Activated CD4-positive, alpha-beta T cell treated with anti-CD3 and anti-CD28 coated beads for 4 hours (primary cell): ENCODE data around the gene GALT.

ENCODE experiments used
- DNase-seq, 2 donors: peaks; one replicate each; pipeline ENCODE4 v3.0.0-alpha.2; 2020

Gene GALT

GRCh38 chr9:34686231-34686630, 39.8 kb downstream of the GALT start:
- no peak for DNase-seq

- DNase-seq, result no peak
Observed at GRCh38 chr9:34686732-34687131, 40.3 kb downstream of the GALT start.

- no peak for DNase-seq
Observed at GRCh38 chr9:34687276-34688030, 41.0 kb downstream of the GALT start.

GRCh38 chr9:34688329-34689115, 42.0 kb downstream of the GALT start:
- DNase-seq, result no peak

GRCh38 chr9:34689116-34689470, 42.6 kb downstream of the GALT start:
- no peak for DNase-seq

- DNase-seq, result no peak
Observed at GRCh38 chr9:34689512-34689911, 43.0 kb downstream of the GALT start.

- DNase-seq, result no peak
Observed at GRCh38 chr9:34690983-34691935, 44.8 kb downstream of the GALT start, which contains the start of gene CCL19. TSS of gene CCL19 (minus strand) at chr9:34691276. CDS start at chr9:34691139, 137 bp downstream.

- DNase-seq, result no peak
Observed at GRCh38 chr9:34691936-34692315, 45.5 kb downstream of the GALT start.

GRCh38 chr9:34693560-34693959, 47.1 kb downstream of the GALT start:
- no peak for DNase-seq

- DNase-seq, result no peak
Observed at GRCh38 chr9:34694811-34695210, 48.3 kb downstream of the GALT start.
